AG09309 (cell line): Measurements from ENCODE around the gene MATN4.

ENCODE experiments used
- DNase-seq: peaks from one replicate; pipeline ENCODE4 v3.0.0-alpha.2; 2010; ENCODE audit warnings: low read depth
- H3K4me3 ChIP-seq: 2 replicates; pipeline ENCODE4 v1.5.1; 2011; ENCODE audit warnings: mild to moderate bottlenecking, low read depth, low read length, moderate library complexity; ENCODE audit not compliant: control insufficient read depth
- CTCF ChIP-seq: IDR thresholded peaks from 2 replicates; pipeline ENCODE4 v1.5.1; 2011; ENCODE audit warnings: mild to moderate bottlenecking, low read depth, low read length, inconsistent platforms; ENCODE audit not compliant: insufficient read depth, control insufficient read depth; ENCODE audit errors: missing control alignments

Gene MATN4

GRCh38 chr20:45306431-45306982 lies 1.6 kb downstream of the MATN4 start, which contains the start of gene RBPJL:
Gene RBPJL, plus strand, starts transcription at chr20:45306840. Its CDS starts 83 bp downstream, at chr20:45306923.
- no peak within 1 kb of the TSS for H3K4me3 ChIP-seq
- DNase-seq = no peak
- TF ChIP-seq CTCF = peak; percentile 84

GRCh38 chr20:45305262-45305661 lies 2.8 kb downstream of the MATN4 start:
- H3K4me3 ChIP-seq = no peak overlapping the region
- DNase-seq = no peak
- no peak for TF ChIP-seq CTCF

GRCh38 chr20:45304464-45304999 lies 3.6 kb downstream of the MATN4 start:
- no peak overlapping the region for H3K4me3 ChIP-seq
- no peak for DNase-seq
- TF ChIP-seq CTCF = no peak

GRCh38 chr20:45303586-45304463 lies 4.3 kb downstream of the MATN4 start:
- DNase-seq = no peak
- no peak overlapping the region for H3K4me3 ChIP-seq
- TF ChIP-seq CTCF = no peak

GRCh38 chr20:45301824-45302271 lies 6.3 kb downstream of the MATN4 start:
- no peak overlapping the region for H3K4me3 ChIP-seq
- DNase-seq = no peak
- no peak for TF ChIP-seq CTCF

GRCh38 chr20:45300961-45301360 lies 7.1 kb downstream of the MATN4 start:
- TF ChIP-seq CTCF = peak; percentile 48
- DNase-seq = no peak
- no peak overlapping the region for H3K4me3 ChIP-seq
